Measurements from ENCODE around the gene RHEB.
A peak's percentile ranks its signal among the peaks of the same experiment; 100 is the strongest.

The RHEB gene

GRCh38 chr7:151448261-151449252, 71.1 kb downstream of the RHEB start:
- peak; percentile 66 for DNase-seq (ENCODE audit: low read depth)

- DNase-seq (ENCODE audit: low read depth) = no peak
Measured at GRCh38 chr7:151447901-151448260, 71.8 kb downstream of the RHEB start.

GRCh38 chr7:151447312-151447711, 72.4 kb downstream of the RHEB start:
- no peak for DNase-seq (ENCODE audit: low read depth)

- no peak for DNase-seq (ENCODE audit: low read depth)
Measured at GRCh38 chr7:151446412-151446811, 73.3 kb downstream of the RHEB start.

GRCh38 chr7:151444632-151445031, 75.1 kb downstream of the RHEB start:
- no peak for DNase-seq (ENCODE audit: low read depth)

- no peak for DNase-seq (ENCODE audit: low read depth)
Measured at GRCh38 chr7:151442776-151443496, 76.8 kb downstream of the RHEB start.

GRCh38 chr7:151440799-151441445, 78.8 kb downstream of the RHEB start:
- no peak for DNase-seq (ENCODE audit: low read depth)

- no peak for DNase-seq (ENCODE audit: low read depth)
Measured at GRCh38 chr7:151439855-151440798, 79.6 kb downstream of the RHEB start, which contains the start of gene CRYGN. Gene CRYGN (minus strand): TSS chr7:151440141. CDS start chr7:151439917, 224 bp downstream.

- no peak for DNase-seq (ENCODE audit: low read depth)
Measured at GRCh38 chr7:151438864-151439601, 80.7 kb downstream of the RHEB start.

GRCh38 chr7:151437866-151438516, 81.7 kb downstream of the RHEB start:
- no peak for DNase-seq (ENCODE audit: low read depth)

- DNase-seq (ENCODE audit: low read depth) = no peak
Measured at GRCh38 chr7:151437159-151437553, 82.5 kb downstream of the RHEB start.

- no peak for DNase-seq (ENCODE audit: low read depth)
Measured at GRCh38 chr7:151436446-151437158, 83.1 kb downstream of the RHEB start.

- no peak for DNase-seq (ENCODE audit: low read depth)
Measured at GRCh38 chr7:151435971-151436370, 83.7 kb downstream of the RHEB start.

GRCh38 chr7:151435103-151435916, 84.4 kb downstream of the RHEB start:
- no peak for DNase-seq (ENCODE audit: low read depth)

GRCh38 chr7:151434549-151434948, 85.1 kb downstream of the RHEB start:
- DNase-seq (ENCODE audit: low read depth) = no peak

- no peak for DNase-seq (ENCODE audit: low read depth)
Measured at GRCh38 chr7:151433721-151434400, 85.8 kb downstream of the RHEB start.

- peak; percentile 47 for DNase-seq (ENCODE audit: low read depth)
Measured at GRCh38 chr7:151432658-151433521, 86.8 kb downstream of the RHEB start.
